NB4 (cell line): Measurements from ENCODE around the gene DOLK.

Experiments
- CTCF ChIP-seq: IDR thresholded peaks from one replicate; pipeline ENCODE4 v1.5.1; 2012; ENCODE audit warnings: low read depth, low read length
- MYC ChIP-seq: IDR thresholded peaks from 2 replicates; pipeline ENCODE4 v1.6.1; 2011; ENCODE audit warnings: low read depth, low read length
- POLR2A ChIP-seq: IDR thresholded peaks from 2 replicates; pipeline ENCODE4 v1.6.1; 2011; ENCODE audit warnings: mild to moderate bottlenecking; ENCODE audit not compliant: insufficient read length; ENCODE audit errors: extremely low read depth

DNA sequence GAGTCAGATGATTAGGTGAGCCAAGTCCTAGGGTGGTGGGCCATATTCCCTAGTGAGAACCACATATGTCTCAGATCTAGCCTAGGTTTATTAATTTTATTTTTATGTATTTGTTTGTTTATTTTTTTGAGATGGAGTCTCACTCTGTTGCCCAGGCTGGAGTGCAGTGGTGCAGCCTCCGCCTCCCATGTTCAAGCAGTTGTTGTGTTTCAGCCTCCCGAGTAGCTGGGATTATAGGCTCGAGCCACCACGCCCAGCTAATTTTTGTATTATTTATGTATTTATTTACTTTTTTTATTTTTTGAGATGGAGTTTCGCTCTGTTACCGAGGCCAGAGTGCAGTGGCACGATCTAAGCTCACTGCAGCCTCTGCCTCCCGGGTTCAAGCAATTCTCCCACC is 36.1 kb upstream of the DOLK start:
- no peak for TF ChIP-seq CTCF
- no peak for TF ChIP-seq MYC
- no peak for TF ChIP-seq POLR2A
